GM12878 (cell line): ENCODE results near the gene IGF2BP2. TPM values are rescaled to one million over a fixed set of nuclear protein-coding genes. Genes with fewer than 3 reads are reported as not detected.

Experiments
- ATAC-seq: fragments of 200-7000 bp; cut with Tn5 transposase; 3 replicates; pipeline ENCODE4 v1.9.1; 2020; ENCODE audit warnings: mild to moderate bottlenecking, moderate library complexity
- BruUV-seq: library from RNA; stranded (reverse); fragments of 400-500 nt; replicated peaks from 2 replicates; lab custom pipeline; 2021; lab: Mats Ljungman, UMichigan
- CTCF ChIA-PET: fragments of 300-600 bp; sonication (Branson Sonifier 250); formaldehyde crosslinking; extraction: SDS; loops from one replicate; lab custom pipeline; 2021; ENCODE audit warnings: inconsistent platforms; lab: Yijun Ruan, JAX
- POLR2A ChIA-PET: fragments of 350-600 bp; formaldehyde crosslinking; extraction: SDS; loops from one replicate; lab custom pipeline; 2021; ENCODE audit warnings: inconsistent platforms; lab: Charles Lee
- RAD21 ChIA-PET: fragments of 300-600 bp; sonication (Branson Sonifier 250); formaldehyde crosslinking; loops from one replicate; lab custom pipeline; 2023; ENCODE audit warnings: antibody characterized with exemption; ENCODE audit not compliant: unreplicated experiment; lab: Charles Lee
- SMC1A ChIA-PET: fragments of 300-600 bp; sonication (Branson Sonifier 250); formaldehyde crosslinking; loops from one replicate; lab custom pipeline; 2023; ENCODE audit not compliant: unreplicated experiment, uncharacterized antibody; lab: Charles Lee
- DNase-seq: peaks from one replicate; pipeline ENCODE4 v3.0.0-alpha.2; 2011; ENCODE audit warnings: low read depth, low spot score
- FAIRE-seq: peaks from 3 replicates; lab custom pipeline; 2011; peaks lifted over from hg19 to GRCh38; lab: Jason Lieb, UNC
- H2AFZ ChIP-seq: 2 replicates; pipeline ENCODE4 v1.6.0; 2011; ENCODE audit warnings: low read depth, low read length, control low read depth; ENCODE audit not compliant: control insufficient read depth
- H3K27ac ChIP-seq: 2 replicates; pipeline ENCODE4 v1.5.1; 2011; ENCODE audit warnings: control low read depth; ENCODE audit not compliant: control insufficient read depth, insufficient read depth
- H3K27me3 ChIP-seq, 2 experiments: replicated peaks in 1 of 2; 2 replicates each; pipeline versions ENCODE4 v1.6.0 to v1.6.1; 2011; ENCODE audit warnings: low read length in 1 of 2; ENCODE audit not compliant: control insufficient read depth in 2 of 2, insufficient read depth in 2 of 2
- H3K36me3 ChIP-seq, 2 experiments: 2 replicates each; pipeline ENCODE4 v1.5.1; 2011; ENCODE audit warnings: low read length in 1 of 2; ENCODE audit not compliant: control insufficient read depth in 2 of 2, insufficient read depth in 2 of 2
- H3K4me1 ChIP-seq: 2 replicates; pipeline ENCODE4 v1.6.1; 2011; ENCODE audit warnings: mild to moderate bottlenecking, low read length, moderate library complexity, mixed read lengths; ENCODE audit not compliant: control insufficient read depth, insufficient read depth
- H3K4me2 ChIP-seq: 2 replicates; pipeline ENCODE4 v1.6.0; 2011; ENCODE audit warnings: control low read depth; ENCODE audit not compliant: control insufficient read depth, insufficient read depth
- H3K4me3 ChIP-seq: fragments of 200-600 bp; sonication (generic); 2 replicates; pipeline ENCODE4 v1.5.1; 2016
- H3K79me2 ChIP-seq: 2 replicates; pipeline ENCODE4 v1.6.0; 2011; ENCODE audit warnings: low read length; ENCODE audit not compliant: control insufficient read depth, insufficient read depth
- H3K9ac ChIP-seq: 2 replicates; pipeline ENCODE4 v1.8.0; 2011; ENCODE audit warnings: low read length, control low read depth, mixed read lengths; ENCODE audit not compliant: control insufficient read depth, insufficient read depth
- H3K9me3 ChIP-seq: replicated peaks from 3 replicates; pipeline ENCODE4 v1.5.1; 2011; ENCODE audit warnings: mild to moderate bottlenecking, low read length; ENCODE audit not compliant: control insufficient read depth, insufficient read depth
- H4K20me1 ChIP-seq: 2 replicates; pipeline ENCODE4 v1.6.0; 2011; ENCODE audit not compliant: control insufficient read depth, insufficient read depth
- CBX3 ChIP-seq: fragments of 200-600 bp; sonication (generic); IDR thresholded peaks from 2 replicates; pipeline ENCODE4 v1.6.1; 2016; ENCODE audit warnings: low read depth, borderline replicate concordance
- CEBPB ChIP-seq, 2 experiments: fragments of 150-350 bp in 1 of 2; IDR thresholded peaks; 2 replicates each; pipeline ENCODE4 v1.6.1; 2012 to 2014; ENCODE audit warnings: low read depth in 2 of 2, low read length in 2 of 2, borderline replicate concordance in 1 of 2, inconsistent platforms in 1 of 2
- CHD2 ChIP-seq: IDR thresholded peaks from 2 replicates; pipeline ENCODE4 v1.6.1; 2011; ENCODE audit warnings: low read depth, low read length, improper control_type of control experiment, borderline replicate concordance
- CREM ChIP-seq: IDR thresholded peaks from 2 replicates; pipeline ENCODE4 v1.6.1; 2014; ENCODE audit warnings: antibody characterized with exemption, low read depth
- HCFC1 ChIP-seq: fragments of 150-350 bp; IDR thresholded peaks from 2 replicates; pipeline ENCODE4 v1.6.1; 2014; ENCODE audit warnings: low read length
- MEF2B ChIP-seq: fragments of 450-650 bp; IDR thresholded peaks from 2 replicates; pipeline ENCODE4 v1.6.1; 2018; ENCODE audit warnings: mild to moderate bottlenecking, moderate library complexity; ENCODE audit not compliant: partially characterized antibody, poor library complexity, severe bottlenecking
- NBN ChIP-seq: fragments of 450-650 bp; IDR thresholded peaks from 2 replicates; pipeline ENCODE4 v1.6.1; 2016
- POLR2AphosphoS2 ChIP-seq: IDR thresholded peaks from 2 replicates; pipeline ENCODE4 v1.6.1; 2011; ENCODE audit warnings: low read depth, mild to moderate bottlenecking, low read length, improper control_type of control experiment, moderate library complexity
- RCOR1 ChIP-seq: conservative IDR thresholded peaks from 2 replicates; pipeline ENCODE4 v1.6.1; 2012; ENCODE audit warnings: low read depth, low read length, improper control_type of control experiment
- TCF3 ChIP-seq: IDR thresholded peaks from 2 replicates; pipeline ENCODE4 v1.6.1; 2012; ENCODE audit warnings: low read depth, mild to moderate bottlenecking, low read length, borderline replicate concordance; ENCODE audit not compliant: insufficient read depth
- WGBS: methylation state at CpG from one replicate; pipeline ENCODE4 v1.1.6; 2016; ENCODE audit warnings: low lambda C conversion rate; ENCODE audit not compliant: insufficient replicate concordance, insufficient coverage; ENCODE audit errors: missing lambda C conversion rate; 5-methylcytosine and 5-hydroxymethylcytosine counted together
- in situ Hi-C: fragments of 300-500 bp; cut with MboI; formaldehyde crosslinking; loops from 9 replicates; pipeline ENCODE4 v1.14.3; 2018; ENCODE audit warnings: mixed read lengths
- intact Hi-C: fragments of 100-400 bp; cut with micrococcal nuclease; formaldehyde crosslinking; loops from one replicate; pipeline ENCODE4 v1.14.2; 2022; ENCODE audit not compliant: unreplicated experiment
- polyA plus RNA-seq, 11 experiments: library from polyadenylated mRNA; depleted of rRNA in 4 of 11; unstranded in 6 of 11; stranded (reverse) in 5 of 11; fragments of >200 nt; fragmentation: Nextera tagmentation in 4 of 11; fragmentation: Illumina TruSeq in 1 of 11; extraction: Ambion mirVana in 4 of 11; extraction: Trizol in 1 of 11; gene quantifications; 1 replicate in 1 of 11; 2 replicates in 10 of 11; pipeline versions ENCODE4 v1.2.1 to v1.2.3, GENCODE V29; 2011 to 2016; ENCODE audit warnings: inconsistent platforms in 2 of 11, missing spikeins in 2 of 11, low read depth in 1 of 11
- total RNA-seq, 4 experiments: library from RNA; depleted of rRNA in 3 of 4; stranded (reverse); fragments of >200 nt in 3 of 4; fragmentation: Illumina TruSeq in 1 of 4; extraction: Trizol in 1 of 4; gene quantifications; 2 replicates each; pipeline versions ENCODE4 v1.2.1 to v1.2.3, GENCODE V29; 2013 to 2021
- TF ChIP-seq, protein P1 (sequence below): fragments of 450-650 bp; IDR thresholded peaks from 2 replicates; pipeline ENCODE4 v1.6.1; 2017; ENCODE audit warnings: borderline replicate concordance
- TF ChIP-seq, protein P2 (sequence below): IDR thresholded peaks from 2 replicates; pipeline ENCODE4 v1.6.1; 2012; ENCODE audit warnings: low read length, inconsistent platforms

IGF2BP2 gene
- total and polyA plus RNA-seq, 10 of the 15 experiments (the other 5 are each of a cell fraction or from before 2014, with no cell fraction given): 0.25 to 0.72 TPM; not detected in 8

DNA sequence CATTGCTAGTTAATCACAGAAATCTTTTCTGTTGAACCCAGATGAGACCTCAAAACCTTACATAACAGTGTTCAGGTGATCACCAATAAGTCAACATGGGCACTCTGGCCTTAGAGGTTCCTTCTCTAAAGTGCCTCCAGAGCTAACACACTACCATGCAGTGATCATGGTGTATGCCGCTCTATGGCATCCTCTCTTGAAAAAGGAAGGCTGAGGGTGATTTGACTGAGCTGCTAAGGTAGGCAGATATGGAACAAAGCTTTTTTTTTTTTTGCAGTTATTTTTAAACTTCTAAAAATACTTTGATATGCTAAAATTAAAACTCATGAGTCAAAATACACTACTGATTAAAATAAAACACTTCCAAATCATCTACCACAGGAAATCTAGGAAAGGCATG, 46.0 kb downstream of the IGF2BP2 start:
- no peak overlapping the region for H2AFZ ChIP-seq
- DNase-seq (no peak), FAIRE-seq (no peak)
- H3K79me2 ChIP-seq: no peaks in the 10 kb centered on the region
- BruUV-seq: no TSS peak
- no peaks in the 10 kb centered on the region for H3K36me3 ChIP-seq
- no peaks in the 10 kb centered on the region for H3K4me1 ChIP-seq
- intact Hi-C loops: no loop called here
- ChIA-PET POLR2A (no interaction called here), SMC1A (interaction anchor here (0.7 to 4.3 kb wide), 4 partner anchors 10 to 158 kb away, joined by 3 to 15 read pairs (median 8); no protein-coding TSS in a partner anchor)
- no peaks in the 10 kb centered on the region for H4K20me1 ChIP-seq
- 39% methylated on average over 1 of the region's 1 CpG for WGBS
- in situ Hi-C loops: no loop called here
- TF ChIP-seq MEF2B (no peak), CREM (no peak), CEBPB (IDR thresholded peaks at IDR 0.05; ENCODE audit: borderline replicate concordance in 1 of 2, low read depth in 2 of 2, low read length in 2 of 2) (no peak), POLR2AphosphoS2 (no peak), NBN (no peak)
- TF ChIP-seq, all 136 proteins: peak for 0
- no peak overlapping the region for H3K27ac ChIP-seq
- H3K27me3 ChIP-seq: no peaks in the 10 kb centered on the region; a peak in 1 of 4 replicates
- no peak overlapping the region for H3K4me2 ChIP-seq
- no peaks in the 10 kb centered on the region for H3K9me3 ChIP-seq
- RAD21 ChIA-PET: no interaction called here
- no peak for ATAC-seq
- H3K9ac ChIP-seq: no peak overlapping the region
- H3K4me3 ChIP-seq: no peak overlapping the region
- CTCF ChIA-PET: interaction anchor here (2.5 to 6.8 kb wide), 3 partner anchors 10 to 119 kb away, joined by 7 to 38 read pairs (median 28); no protein-coding TSS in a partner anchor

DNA sequence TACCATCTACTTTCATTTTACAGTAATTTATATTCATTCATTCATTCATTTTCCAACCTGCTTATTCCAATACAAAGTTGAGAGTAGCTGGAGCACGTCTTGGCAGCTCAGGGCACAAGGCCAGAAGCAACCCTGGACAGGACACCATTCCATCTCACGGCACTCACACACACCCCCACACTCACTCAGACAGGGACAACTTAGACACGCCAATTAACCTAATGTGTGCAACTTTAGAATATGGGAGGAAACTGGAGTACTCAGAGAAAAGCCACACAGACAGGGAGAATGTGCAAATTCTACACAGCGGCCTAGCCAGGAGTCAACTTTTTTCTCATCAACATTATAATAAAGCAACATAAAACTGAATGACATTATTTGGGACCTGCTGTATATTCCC, 46.7 kb downstream of the IGF2BP2 start:
- Histone ChIP-seq H3K27ac (no peak overlapping the region), H3K27me3 (no peaks in the 10 kb centered on the region; a peak in 1 of 4 replicates), H3K9me3 (no peaks in the 10 kb centered on the region), H3K4me1 (no peaks in the 10 kb centered on the region), H3K79me2 (no peaks in the 10 kb centered on the region), H3K36me3 (no peaks in the 10 kb centered on the region), H3K4me3 (no peak overlapping the region), H3K9ac (no peak overlapping the region), H3K4me2 (no peak overlapping the region), H2AFZ (no peak overlapping the region), H4K20me1 (no peaks in the 10 kb centered on the region)
- in situ Hi-C loops (no loop called here), intact Hi-C loops (no loop called here)
- ChIA-PET RAD21 (no interaction called here), POLR2A (interaction anchor here (1.1 kb wide), 1 partner anchor 14 kb away, joined by 3 read pairs; no protein-coding TSS in a partner anchor), SMC1A (interaction anchor here (0.6 to 4.3 kb wide), 3 partner anchors 11 to 844 kb away, joined by 3 to 12 read pairs (median 5); no protein-coding TSS in a partner anchor), CTCF (interaction anchor here (1.3 to 6.8 kb wide), 3 partner anchors 9 to 118 kb away, joined by 4 to 38 read pairs (median 28); no protein-coding TSS in a partner anchor)
- no TSS peak for BruUV-seq
- ATAC-seq (no peak), FAIRE-seq (no peak), DNase-seq (no peak)
- TF ChIP-seq RCOR1: no peak
- no peak for TF ChIP-seq CBX3
- TF ChIP-seq TCF3: no peak
- TF ChIP-seq, protein P1, sequence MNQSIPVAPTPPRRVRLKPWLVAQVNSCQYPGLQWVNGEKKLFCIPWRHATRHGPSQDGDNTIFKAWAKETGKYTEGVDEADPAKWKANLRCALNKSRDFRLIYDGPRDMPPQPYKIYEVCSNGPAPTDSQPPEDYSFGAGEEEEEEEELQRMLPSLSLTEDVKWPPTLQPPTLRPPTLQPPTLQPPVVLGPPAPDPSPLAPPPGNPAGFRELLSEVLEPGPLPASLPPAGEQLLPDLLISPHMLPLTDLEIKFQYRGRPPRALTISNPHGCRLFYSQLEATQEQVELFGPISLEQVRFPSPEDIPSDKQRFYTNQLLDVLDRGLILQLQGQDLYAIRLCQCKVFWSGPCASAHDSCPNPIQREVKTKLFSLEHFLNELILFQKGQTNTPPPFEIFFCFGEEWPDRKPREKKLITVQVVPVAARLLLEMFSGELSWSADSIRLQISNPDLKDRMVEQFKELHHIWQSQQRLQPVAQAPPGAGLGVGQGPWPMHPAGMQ: no peak
- TF ChIP-seq CHD2: no peak
- TF ChIP-seq HCFC1: no peak
- TF ChIP-seq, protein P2, sequence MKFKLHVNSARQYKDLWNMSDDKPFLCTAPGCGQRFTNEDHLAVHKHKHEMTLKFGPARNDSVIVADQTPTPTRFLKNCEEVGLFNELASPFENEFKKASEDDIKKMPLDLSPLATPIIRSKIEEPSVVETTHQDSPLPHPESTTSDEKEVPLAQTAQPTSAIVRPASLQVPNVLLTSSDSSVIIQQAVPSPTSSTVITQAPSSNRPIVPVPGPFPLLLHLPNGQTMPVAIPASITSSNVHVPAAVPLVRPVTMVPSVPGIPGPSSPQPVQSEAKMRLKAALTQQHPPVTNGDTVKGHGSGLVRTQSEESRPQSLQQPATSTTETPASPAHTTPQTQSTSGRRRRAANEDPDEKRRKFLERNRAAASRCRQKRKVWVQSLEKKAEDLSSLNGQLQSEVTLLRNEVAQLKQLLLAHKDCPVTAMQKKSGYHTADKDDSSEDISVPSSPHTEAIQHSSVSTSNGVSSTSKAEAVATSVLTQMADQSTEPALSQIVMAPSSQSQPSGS: no peak
- WGBS: 27% methylated on average over 4 of the region's 4 CpGs
